ENCODE measurements around the gene SLC26A8. TPM values are rescaled to one million over a fixed set of nuclear protein-coding genes. Genes with fewer than 3 reads are reported as not detected.

The SLC26A8 gene
- total and polyA plus RNA-seq, 8 donors: 0.30 to 1.5 (median 0.53) TPM; not detected in 1

GRCh38 chr6:36025260-36025931, 955 bp upstream of the SLC26A8 start:
- no peak overlapping the region for H3K4me3 ChIP-seq
- H3K27ac ChIP-seq: no peak overlapping the region
- H3K27me3 ChIP-seq: peaks cover 0 to 11% of the 10 kb centered on the region in 2 donors
- TF ChIP-seq CTCF (IDR thresholded peaks at IDR 0.05): no peak
- H3K9me3 ChIP-seq: no peaks in the 10 kb centered on the region
- ATAC-seq: no peak
- intact Hi-C loops (cut with DNase I): loop anchor here in 1 of 2 donors (5.0 kb wide), 1 partner anchor 72 kb away; no protein-coding TSS in a partner anchor
- DNase-seq: peak in 1 of 4 donors; percentile 18
- H3K36me3 ChIP-seq: no peaks in the 10 kb centered on the region
- peaks cover 4 to 39% of the 10 kb centered on the region in 2 donors for H3K4me1 ChIP-seq

- DNase-seq (no peak), ATAC-seq (peak; percentile 18)
- Histone ChIP-seq H3K27ac (peak overlapping the region in 1 of 2 donors; percentile 83), H3K9me3 (no peaks in the 10 kb centered on the region), H3K27me3 (peaks cover 0 to 11% of the 10 kb centered on the region in 2 donors), H3K4me1 (peaks cover 3 to 48% of the 10 kb centered on the region in 2 donors), H3K36me3 (no peaks in the 10 kb centered on the region), H3K4me3 (no peak overlapping the region)
- intact Hi-C loops (cut with DNase I): no loop called here
- TF ChIP-seq CTCF (IDR thresholded peaks at IDR 0.05): no peak
Measured at GRCh38 chr6:36020154-36020553, 4.3 kb downstream of the SLC26A8 start.

GRCh38 chr6:36019167-36019566, 5.3 kb downstream of the SLC26A8 start:
- Histone ChIP-seq H3K27ac (peak overlapping the region in 1 of 2 donors; percentile 83), H3K9me3 (no peaks in the 10 kb centered on the region), H3K27me3 (peaks cover 0 to 4% of the 10 kb centered on the region in 2 donors), H3K4me3 (no peak overlapping the region), H3K36me3 (no peaks in the 10 kb centered on the region), H3K4me1 (peaks cover 0 to 50% of the 10 kb centered on the region in 2 donors)
- DNase-seq (no peak), ATAC-seq (no peak)
- intact Hi-C loops (cut with DNase I): no loop called here
- TF ChIP-seq CTCF (IDR thresholded peaks at IDR 0.05): no peak

- H3K36me3 ChIP-seq: no peaks in the 10 kb centered on the region
- H3K4me3 ChIP-seq: no peak overlapping the region
- no peaks in the 10 kb centered on the region for H3K9me3 ChIP-seq
- H3K27ac ChIP-seq: peak overlapping the region in 1 of 2 donors; percentile 83
- DNase-seq (no peak), ATAC-seq (no peak)
- no peaks in the 10 kb centered on the region for H3K27me3 ChIP-seq
- peaks cover 0 to 45% of the 10 kb centered on the region in 2 donors for H3K4me1 ChIP-seq
- TF ChIP-seq CTCF (IDR thresholded peaks at IDR 0.05): no peak
- intact Hi-C loops (cut with DNase I): no loop called here
Measured at GRCh38 chr6:36018339-36018738, 6.1 kb downstream of the SLC26A8 start.

GRCh38 chr6:36015666-36016065, 8.8 kb downstream of the SLC26A8 start:
- Histone ChIP-seq H3K27ac (peak overlapping the region in 1 of 2 donors; percentile 53), H3K27me3 (no peaks in the 10 kb centered on the region), H3K4me3 (no peak overlapping the region), H3K36me3 (no peaks in the 10 kb centered on the region), H3K4me1 (peaks cover 0 to 45% of the 10 kb centered on the region in 2 donors), H3K9me3 (no peaks in the 10 kb centered on the region)
- TF ChIP-seq CTCF (IDR thresholded peaks at IDR 0.05): no peak
- no peak for ATAC-seq
- no peak for DNase-seq
- intact Hi-C loops (cut with DNase I): no loop called here
